ENCODE results near the gene TMEM72. TPM values are rescaled to one million over a fixed set of nuclear protein-coding genes. Genes with fewer than 3 reads are reported as not detected.
A peak's percentile ranks its signal among the peaks of the same experiment; 100 is the strongest.

The TMEM72 gene
- total RNA-seq, 1 donor from 2014 or later: not detected

DNA sequence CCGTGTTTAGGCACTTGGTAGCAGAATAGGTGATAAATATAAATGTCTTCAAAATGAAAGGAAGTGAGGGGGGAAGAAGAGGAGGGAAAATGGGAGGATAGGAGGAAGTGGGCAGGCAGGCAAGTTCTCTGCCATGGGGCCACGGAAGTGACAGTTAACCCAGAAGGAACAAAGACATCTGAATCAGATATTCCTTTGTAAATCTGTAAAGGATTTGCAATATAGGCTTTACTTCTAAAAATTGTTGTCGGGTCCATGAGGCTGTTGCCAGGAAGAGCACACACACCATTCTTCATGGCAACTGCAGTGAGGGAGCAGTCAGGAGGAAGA lies 24.8 kb downstream of the TMEM72 start:
- intact Hi-C loops (cut with DNase I): loop anchor here (2.0 to 10.0 kb wide), 3 partner anchors 15 to 299 kb away; no protein-coding TSS in a partner anchor
- H3K9me3 ChIP-seq: no peaks in the 10 kb centered on the region
- TF ChIP-seq, protein P1, sequence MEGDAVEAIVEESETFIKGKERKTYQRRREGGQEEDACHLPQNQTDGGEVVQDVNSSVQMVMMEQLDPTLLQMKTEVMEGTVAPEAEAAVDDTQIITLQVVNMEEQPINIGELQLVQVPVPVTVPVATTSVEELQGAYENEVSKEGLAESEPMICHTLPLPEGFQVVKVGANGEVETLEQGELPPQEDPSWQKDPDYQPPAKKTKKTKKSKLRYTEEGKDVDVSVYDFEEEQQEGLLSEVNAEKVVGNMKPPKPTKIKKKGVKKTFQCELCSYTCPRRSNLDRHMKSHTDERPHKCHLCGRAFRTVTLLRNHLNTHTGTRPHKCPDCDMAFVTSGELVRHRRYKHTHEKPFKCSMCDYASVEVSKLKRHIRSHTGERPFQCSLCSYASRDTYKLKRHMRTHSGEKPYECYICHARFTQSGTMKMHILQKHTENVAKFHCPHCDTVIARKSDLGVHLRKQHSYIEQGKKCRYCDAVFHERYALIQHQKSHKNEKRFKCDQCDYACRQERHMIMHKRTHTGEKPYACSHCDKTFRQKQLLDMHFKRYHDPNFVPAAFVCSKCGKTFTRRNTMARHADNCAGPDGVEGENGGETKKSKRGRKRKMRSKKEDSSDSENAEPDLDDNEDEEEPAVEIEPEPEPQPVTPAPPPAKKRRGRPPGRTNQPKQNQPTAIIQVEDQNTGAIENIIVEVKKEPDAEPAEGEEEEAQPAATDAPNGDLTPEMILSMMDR (IDR thresholded peaks at IDR 0.05): no peak
- H3K27me3 ChIP-seq: no peaks in the 10 kb centered on the region
- no peak overlapping the region for H3K4me3 ChIP-seq
- DNase-seq (ENCODE audit: low spot score in 2 of 2): no peak
- H3K27ac ChIP-seq: peak overlapping the region; percentile 17 to 59
- peaks cover 4 to 17% of the 10 kb centered on the region in 2 donors for H3K4me1 ChIP-seq
- H3K36me3 ChIP-seq: no peaks in the 10 kb centered on the region

- Histone ChIP-seq H3K27ac (peak overlapping the region in 1 of 2 donors; percentile 59), H3K4me1 (peaks cover 4 to 17% of the 10 kb centered on the region in 2 donors), H3K4me3 (no peak overlapping the region), H3K36me3 (no peaks in the 10 kb centered on the region), H3K27me3 (no peaks in the 10 kb centered on the region), H3K9me3 (no peaks in the 10 kb centered on the region)
- peak in 1 of 2 donors; percentile 43 for DNase-seq (ENCODE audit: low spot score in 2 of 2)
- intact Hi-C loops (cut with DNase I): loop anchor here (2.0 to 10.0 kb wide), 3 partner anchors 14 to 298 kb away; no protein-coding TSS in a partner anchor
- TF ChIP-seq, protein P1 (IDR thresholded peaks at IDR 0.05): no peak
Observed at GRCh38 chr10:44936314-44936975, 25.3 kb downstream of the TMEM72 start.

- peaks cover 4 to 17% of the 10 kb centered on the region in 2 donors for H3K4me1 ChIP-seq
- H3K27ac ChIP-seq: no peak overlapping the region
Observed at GRCh38 chr10:44937196-44938005, 26.3 kb downstream of the TMEM72 start.

DNA sequence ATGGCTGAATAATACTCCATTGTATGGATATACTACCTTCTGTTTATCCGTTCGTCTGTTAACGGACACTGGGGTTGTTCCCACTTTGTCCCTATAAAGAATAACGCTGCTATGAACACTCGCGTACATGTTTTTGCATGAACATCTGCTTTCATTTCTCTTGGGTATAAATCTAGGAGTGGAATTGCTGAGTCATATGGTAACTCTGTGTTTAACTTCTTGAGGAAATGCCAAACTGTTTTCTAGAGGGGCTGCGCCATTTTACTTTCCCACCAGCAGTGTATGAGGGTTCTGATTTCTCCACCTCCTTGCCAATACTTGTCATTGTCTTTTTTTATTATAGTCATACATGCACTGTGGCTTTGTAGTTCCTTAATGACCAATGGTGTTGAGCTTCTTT lies 27.8 kb downstream of the TMEM72 start:
- peak in 1 of 2 donors; percentile 4 for DNase-seq (ENCODE audit: low spot score in 2 of 2)
- Histone ChIP-seq H3K4me1 (peaks cover 4 to 10% of the 10 kb centered on the region in 2 donors), H3K4me3 (no peak overlapping the region), H3K27me3 (no peaks in the 10 kb centered on the region), H3K27ac (no peak overlapping the region), H3K9me3 (peaks cover 0 to 1% of the 10 kb centered on the region in 2 donors), H3K36me3 (no peaks in the 10 kb centered on the region)
- TF ChIP-seq, protein P1 (IDR thresholded peaks at IDR 0.05): no peak
- intact Hi-C loops (cut with DNase I): loop anchor here (10.0 kb wide), 2 partner anchors 246 to 296 kb away; no protein-coding TSS in a partner anchor

More at GRCh38 chr10:44937196-44938005, 26.3 kb downstream of the TMEM72 start:
- TF ChIP-seq, protein P1 (IDR thresholded peaks at IDR 0.05): no peak
- Histone ChIP-seq H3K9me3 (no peaks in the 10 kb centered on the region), H3K27me3 (no peaks in the 10 kb centered on the region), H3K4me3 (no peak overlapping the region), H3K36me3 (no peaks in the 10 kb centered on the region)
- intact Hi-C loops (cut with DNase I): loop anchor here (2.0 to 10.0 kb wide), 3 partner anchors 13 to 297 kb away; no protein-coding TSS in a partner anchor
- DNase-seq (ENCODE audit: low spot score in 2 of 2): peak in 1 of 2 donors; percentile 62

DNA sequence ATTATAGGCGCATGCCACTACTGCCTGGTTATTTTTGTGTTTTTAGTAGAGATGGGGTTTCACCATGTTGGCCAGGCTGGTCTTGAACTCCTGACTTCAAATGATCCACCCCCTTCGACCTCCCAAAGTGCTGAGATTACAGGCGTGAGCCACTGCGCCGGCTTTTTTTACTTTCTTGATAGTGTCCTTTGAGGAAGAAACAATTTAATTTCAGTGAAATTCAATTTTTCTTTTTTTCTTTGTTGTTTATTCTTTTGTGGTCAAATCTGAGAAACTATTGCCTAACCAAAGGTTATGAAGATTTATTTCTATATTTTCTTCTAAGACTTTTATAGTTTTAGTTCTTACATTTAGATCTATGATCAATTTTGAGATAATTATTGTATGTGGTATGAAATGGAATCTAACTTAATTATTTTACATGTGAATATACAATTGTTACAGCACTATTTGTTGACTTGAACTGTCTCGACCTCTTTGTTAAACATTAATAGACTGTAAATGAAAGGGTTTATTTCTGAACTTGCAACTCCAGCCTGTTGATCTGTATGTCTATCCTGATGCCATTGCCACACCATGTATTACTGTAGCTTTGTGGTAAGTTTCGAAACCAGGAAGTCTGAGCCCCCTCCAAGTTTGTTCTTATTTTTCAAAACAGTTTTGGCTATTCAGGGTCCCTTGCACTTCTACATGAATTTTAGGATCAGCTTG lies 28.7 kb downstream of the TMEM72 start:
- no peak overlapping the region for H3K27ac ChIP-seq
- TF ChIP-seq, protein P1 (IDR thresholded peaks at IDR 0.05): no peak
- no peak overlapping the region for H3K4me3 ChIP-seq
- no peaks in the 10 kb centered on the region for H3K27me3 ChIP-seq
- H3K9me3 ChIP-seq: peaks cover 0 to 10% of the 10 kb centered on the region in 2 donors
- intact Hi-C loops (cut with DNase I): loop anchor here (10.0 kb wide), 2 partner anchors 245 to 295 kb away; no protein-coding TSS in a partner anchor
- peaks cover 4 to 9% of the 10 kb centered on the region in 2 donors for H3K4me1 ChIP-seq
- no peaks in the 10 kb centered on the region for H3K36me3 ChIP-seq
- DNase-seq (ENCODE audit: low spot score in 2 of 2): peak in 1 of 2 donors; percentile 11
